Left renal pelvis (tissue), 4 donors: Measurements from ENCODE around the gene CD99. TPM values are rescaled to one million over a fixed set of nuclear protein-coding genes. Genes with fewer than 3 reads are reported as not detected.
"Not testable (repeated sequence)": the region's sequence is repeated elsewhere in the genome, so short reads cannot be mapped to it uniquely, and the experiment has no call there.

Experiments
- DNase-seq, 4 donors: peaks; one replicate each; pipeline ENCODE4 v3.0.0-alpha.2; 2013; ENCODE audit warnings: low read depth in 4 of 4, low spot score in 3 of 4
- polyA plus RNA-seq, 4 donors: library from polyadenylated mRNA; unstranded; fragments of 120-200 nt; gene quantifications; one replicate each; pipeline ENCODE4 v1.2.1, GENCODE V29; 2013; ENCODE audit not compliant: insufficient read length in 4 of 4

The CD99 gene
- polyA plus RNA-seq, 4 donors = 207 to 462 (median 253) TPM

DNA sequence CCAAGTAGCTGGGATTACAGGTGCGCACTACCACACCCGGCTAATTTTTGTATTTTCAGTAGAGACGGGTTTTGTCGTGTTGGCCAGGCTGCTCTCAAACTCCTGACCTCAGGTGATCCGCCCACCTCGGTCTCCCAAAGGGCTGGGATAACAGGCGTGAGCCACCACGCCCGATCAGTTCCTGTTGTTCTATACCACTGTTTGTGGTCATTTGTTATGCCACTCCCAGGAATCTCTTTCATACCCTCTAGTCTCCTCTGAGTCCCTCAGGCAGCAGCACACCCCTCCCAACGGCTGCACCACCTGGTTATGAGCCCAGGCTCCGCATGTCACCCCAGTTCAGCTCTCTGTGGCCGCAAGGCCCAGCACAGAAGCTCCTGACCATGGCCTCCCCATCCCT, 17.5 kb upstream of the CD99 start:
- no peak for DNase-seq

- DNase-seq = not testable (repeated sequence)
Observed at GRCh38 chrX:2675657-2676200, 15.4 kb upstream of the CD99 start.

GRCh38 chrX:2676794-2677675, 14.1 kb upstream of the CD99 start:
- DNase-seq = no peak

DNA sequence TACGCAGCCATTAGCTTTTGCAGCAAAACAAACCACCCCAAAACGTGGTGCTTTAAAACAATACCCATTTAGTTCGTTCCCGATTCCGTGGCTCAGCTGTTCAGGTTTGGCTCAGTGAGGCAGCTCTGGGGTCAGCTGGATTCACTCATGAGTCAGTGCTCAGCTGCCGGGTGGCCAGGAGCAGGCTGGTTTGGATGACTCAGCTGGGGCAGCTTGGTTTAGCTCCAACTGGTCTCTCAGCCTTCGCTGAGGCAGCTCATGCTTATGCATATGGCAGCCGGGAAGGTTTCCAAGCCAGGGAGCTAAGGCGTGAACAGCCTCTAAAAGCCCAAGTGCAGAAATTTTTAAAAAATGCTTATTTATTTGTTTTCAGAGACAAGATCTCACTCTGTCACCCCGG, 13.3 kb upstream of the CD99 start:
- DNase-seq = no peak

- no peak for DNase-seq
Observed at GRCh38 chrX:2678583-2678982, 12.5 kb upstream of the CD99 start.

GRCh38 chrX:2679534-2680485, 11.3 kb upstream of the CD99 start:
- no peak for DNase-seq

DNA sequence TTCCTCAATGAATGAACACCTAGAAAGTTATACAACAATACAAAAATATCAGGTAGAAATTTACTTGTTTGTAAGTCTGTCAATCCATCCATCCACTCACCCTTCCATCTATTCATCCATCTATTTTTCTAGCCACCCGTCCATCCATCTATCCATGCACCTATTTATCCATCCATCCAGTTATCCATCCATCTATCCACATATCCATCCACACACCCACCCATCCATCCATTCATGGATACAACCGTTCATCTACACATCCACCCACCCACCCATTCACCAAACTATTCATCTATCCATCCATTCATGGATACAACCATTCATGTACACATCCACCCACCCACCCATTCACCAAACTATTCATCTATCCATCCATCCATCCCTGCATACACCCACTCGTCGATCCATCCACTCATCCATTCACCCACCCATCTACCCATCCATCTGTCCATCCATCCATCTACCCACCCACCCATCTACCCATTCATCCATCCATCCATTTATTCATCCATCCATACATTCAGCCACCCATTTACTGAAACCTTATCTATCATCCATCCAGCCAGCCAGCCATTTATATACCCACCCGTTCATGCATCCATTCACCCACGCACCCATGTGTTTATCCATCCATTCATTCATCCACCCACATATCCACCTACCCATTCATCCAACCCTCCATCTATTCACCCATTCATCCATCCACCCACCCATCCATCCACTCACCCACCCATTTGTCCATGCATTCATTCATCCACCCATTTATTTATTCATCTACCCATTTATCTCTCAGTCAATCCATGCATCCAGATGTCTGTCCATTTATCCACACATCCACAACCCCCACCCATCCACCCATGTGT, 10.4 kb upstream of the CD99 start:
- DNase-seq = no peak

DNA sequence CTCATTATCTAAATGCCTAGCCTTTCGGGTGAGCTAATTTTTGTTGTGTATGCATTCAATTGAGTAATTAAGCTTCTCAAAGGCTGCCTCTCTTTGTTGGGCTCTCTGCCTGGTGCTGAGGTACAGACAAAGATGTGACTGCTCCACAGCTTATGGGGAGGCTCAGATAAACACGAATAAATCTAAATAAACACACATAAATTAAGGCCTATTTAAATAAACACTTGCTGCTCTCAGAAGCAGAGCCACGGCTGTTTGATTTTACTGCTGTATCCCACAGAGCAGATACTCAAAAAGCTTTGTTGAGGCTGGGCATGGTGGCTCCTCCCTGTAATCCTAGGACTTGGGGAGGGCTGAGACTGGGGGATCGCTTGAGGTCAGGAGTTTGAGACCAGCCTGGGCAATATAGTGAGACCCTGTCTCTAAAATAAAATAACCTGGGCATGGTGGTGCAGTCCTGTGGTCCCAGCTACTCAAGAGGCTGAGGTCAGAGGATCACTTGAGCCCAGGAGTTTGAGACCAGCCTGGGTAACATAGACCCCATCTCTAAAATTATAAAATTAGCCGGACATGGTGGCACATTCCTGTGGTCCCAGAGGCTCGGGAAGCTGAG, 8.4 kb upstream of the CD99 start:
- no peak for DNase-seq

DNA sequence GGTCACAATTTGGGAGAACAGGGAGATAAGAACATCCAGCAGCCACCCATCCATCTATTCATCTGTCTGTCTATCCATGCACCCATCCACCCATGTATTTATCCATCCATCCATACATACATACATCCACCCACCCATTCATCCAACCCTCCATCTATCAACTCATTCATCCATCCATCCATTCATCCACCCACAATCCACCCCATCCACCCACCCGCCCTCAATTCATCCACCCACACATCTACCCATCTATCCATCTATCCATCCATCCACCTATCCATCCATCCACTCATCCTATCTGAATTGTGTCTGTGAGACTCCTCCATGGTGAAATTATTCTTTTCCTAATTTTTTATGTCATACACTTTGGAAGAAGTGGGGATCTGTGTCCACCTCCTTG, 6.8 kb upstream of the CD99 start:
- no peak for DNase-seq

DNA sequence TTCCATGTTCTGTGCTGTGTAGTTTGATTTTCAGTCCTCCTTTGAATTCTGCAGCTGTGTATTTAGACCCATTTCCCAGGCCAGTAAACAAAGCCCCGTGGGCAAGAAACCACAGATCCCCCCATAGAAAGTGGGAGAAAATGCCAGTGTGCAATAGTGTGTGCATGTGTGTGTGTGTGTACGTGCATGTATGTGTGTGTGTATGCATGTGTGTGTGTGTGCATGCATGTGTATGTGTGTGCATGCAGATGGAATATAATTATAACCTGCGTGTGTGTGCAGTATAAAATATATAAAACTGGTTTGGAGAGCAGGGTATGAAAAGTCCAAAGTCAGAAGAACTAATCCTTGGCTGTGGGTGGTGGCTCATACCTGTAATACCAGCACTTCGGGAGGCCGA, 5.2 kb upstream of the CD99 start:
- DNase-seq = no peak

DNA sequence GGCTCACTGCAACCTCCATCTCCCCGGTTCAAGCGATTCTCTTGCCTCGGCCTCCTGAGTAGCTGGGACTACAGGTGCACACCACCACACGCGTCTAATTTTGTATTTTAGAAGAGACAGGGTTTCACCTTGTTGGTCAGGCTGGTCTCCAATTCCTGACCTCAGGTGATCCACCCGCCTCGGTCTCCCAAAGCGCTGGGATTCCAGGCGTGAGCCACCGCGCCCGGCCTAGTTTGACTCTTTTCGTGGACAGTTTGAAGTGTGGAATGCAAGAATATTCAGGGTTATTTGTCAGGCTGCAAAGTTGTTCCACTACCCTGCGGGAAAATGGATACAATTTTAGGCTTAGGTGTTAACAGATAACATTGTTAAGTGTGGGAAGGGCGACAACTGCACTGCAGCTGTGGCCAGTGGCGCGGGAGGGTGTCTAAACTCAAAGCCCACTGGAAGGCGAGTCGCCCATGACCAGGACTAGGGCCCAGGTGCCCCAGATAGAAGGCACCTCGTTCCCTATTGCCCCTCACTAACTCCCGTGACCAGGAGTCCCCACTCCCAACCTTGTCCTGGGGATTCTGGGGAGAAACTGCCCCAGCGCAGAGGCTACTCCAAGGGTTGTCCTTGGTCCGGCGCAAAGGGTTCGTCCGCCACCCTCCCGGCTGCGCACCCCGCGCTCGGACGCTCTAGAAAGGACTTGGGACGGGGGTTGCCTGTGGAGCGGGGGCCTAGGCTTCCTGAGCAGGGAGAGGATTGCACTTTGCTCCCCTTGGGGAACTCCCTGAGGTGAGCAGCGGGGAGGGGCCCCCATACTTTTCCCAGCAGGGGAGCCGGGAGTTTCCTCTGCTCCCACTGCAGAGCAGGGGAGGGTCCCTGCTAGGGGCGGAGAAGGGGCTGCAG, 1.1 kb upstream of the CD99 start:
- no peak for DNase-seq

DNA sequence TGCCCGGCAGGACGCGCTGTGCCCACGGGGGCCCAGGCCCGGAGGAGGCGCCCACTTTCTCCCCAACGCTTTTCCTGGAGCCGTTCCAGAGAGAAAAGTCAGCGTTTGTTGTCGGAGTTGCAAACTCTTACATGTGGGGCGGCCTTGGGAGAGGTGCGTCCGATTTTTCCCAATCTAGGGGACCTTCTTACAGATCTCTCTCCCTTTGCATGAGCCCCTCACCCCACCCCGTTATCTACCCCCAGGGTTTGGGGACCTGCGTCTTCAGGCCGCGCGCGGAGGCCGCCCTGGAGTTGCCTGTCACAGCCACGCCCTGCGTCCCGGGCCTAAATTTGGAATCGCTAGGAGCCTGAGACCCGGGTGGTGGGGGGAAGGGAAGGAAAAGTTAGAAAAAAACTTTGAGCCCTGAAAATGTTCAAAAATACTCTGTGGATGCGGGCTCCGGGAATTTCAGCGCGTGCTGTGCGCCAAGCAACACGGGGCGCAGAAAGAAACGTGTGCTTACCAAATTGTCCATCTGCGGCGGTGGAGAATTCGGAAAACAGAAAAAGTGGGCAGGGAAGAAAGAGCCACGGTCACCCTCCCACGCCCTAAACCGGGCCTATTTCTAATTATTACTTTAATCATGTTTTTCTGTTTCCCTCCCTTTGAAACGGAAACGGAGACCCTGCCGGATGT, 587 bp downstream of the CD99 start:
- peak in 1 of 4 donors; percentile 33 for DNase-seq

DNA sequence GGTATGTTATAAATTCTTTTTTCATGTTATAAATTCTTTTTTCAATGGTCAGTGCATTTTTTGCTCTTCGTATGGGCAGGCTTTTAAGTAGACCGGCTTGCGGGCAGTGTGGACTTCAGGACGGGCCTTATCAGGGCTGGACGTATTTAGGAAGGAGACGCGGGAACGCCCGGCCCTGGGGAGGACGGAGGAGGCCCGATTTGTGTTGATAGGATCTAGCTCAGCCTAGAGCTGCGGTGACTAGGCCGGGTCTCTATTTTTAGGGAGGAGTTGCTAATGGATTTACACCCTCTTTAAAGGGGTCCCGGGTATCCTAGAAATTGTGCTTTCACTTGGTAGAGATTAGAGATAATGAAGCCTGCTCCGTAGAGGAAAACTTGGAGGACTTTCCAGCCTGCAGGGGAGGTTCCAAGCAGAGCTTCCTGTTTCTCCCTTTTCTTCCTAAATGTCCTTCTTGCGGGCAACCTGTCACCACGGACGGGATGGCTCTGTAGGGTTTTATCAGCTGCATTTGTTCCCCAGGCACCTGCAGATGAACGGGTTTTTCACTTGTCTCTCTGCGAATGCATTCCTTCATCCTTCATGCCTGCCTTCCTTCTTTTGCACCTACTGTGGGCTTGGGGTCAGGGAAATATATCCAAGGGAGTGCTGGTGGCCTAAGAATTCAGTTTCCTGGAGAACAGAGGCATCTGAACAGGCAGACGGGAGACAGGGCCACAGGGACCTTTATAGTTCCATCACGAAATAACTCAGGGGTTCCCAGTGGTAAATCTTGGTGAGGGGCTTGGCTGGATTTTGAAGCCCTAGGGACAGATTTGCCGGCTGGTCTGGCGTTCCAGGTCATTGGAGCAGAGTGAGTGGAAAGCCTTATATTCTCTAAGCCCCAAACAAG, 1.4 kb downstream of the CD99 start:
- no peak for DNase-seq

GRCh38 chrX:2693113-2694002, 2.3 kb downstream of the CD99 start:
- DNase-seq = no peak

- DNase-seq = no peak
Observed at GRCh38 chrX:2694914-2695267, 3.8 kb downstream of the CD99 start.

- no peak for DNase-seq
Observed at GRCh38 chrX:2696698-2697215, 5.7 kb downstream of the CD99 start.
